GM12878 (cell line): Measurements from ENCODE around the gene KAT14.

Experiments used
- CEBPB ChIP-seq, 2 experiments: fragments of 150-350 bp in 1 of 2; IDR thresholded peaks; 2 replicates each; pipeline ENCODE4 v1.6.1; 2012 to 2014; ENCODE audit warnings: low read depth in 2 of 2, low read length in 2 of 2, borderline replicate concordance in 1 of 2, inconsistent platforms in 1 of 2
- CHD1 ChIP-seq: IDR thresholded peaks from 2 replicates; pipeline ENCODE4 v1.6.1; 2012; ENCODE audit warnings: low read depth, low read length, improper control_type of control experiment
- EZH2 ChIP-seq: IDR thresholded peaks from 2 replicates; pipeline ENCODE4 v1.6.1; 2012; ENCODE audit warnings: low read depth, mild to moderate bottlenecking, control low read depth, inconsistent platforms, low read length, borderline replicate concordance; ENCODE audit not compliant: control insufficient read depth
- MTA2 ChIP-seq: fragments of 450-650 bp; IDR thresholded peaks from 2 replicates; pipeline ENCODE4 v1.6.1; 2016; ENCODE audit warnings: low read depth, mild to moderate bottlenecking, moderate library complexity
- NFIC ChIP-seq: IDR thresholded peaks from 2 replicates; pipeline ENCODE4 v1.6.1; 2012; ENCODE audit warnings: low read depth, mild to moderate bottlenecking, inconsistent platforms, low read length, moderate library complexity
- PAX5 ChIP-seq: IDR thresholded peaks from 2 replicates; pipeline ENCODE4 v1.6.1; 2011; ENCODE audit warnings: low read depth, low read length, borderline replicate concordance
- POLR2A ChIP-seq: IDR thresholded peaks from 2 replicates; pipeline ENCODE4 v1.6.1; 2011; ENCODE audit warnings: low read depth, mild to moderate bottlenecking, low read length
- POLR2AphosphoS5 ChIP-seq: IDR thresholded peaks from 2 replicates; pipeline ENCODE4 v1.6.1; 2011; ENCODE audit warnings: mild to moderate bottlenecking, low read length, inconsistent platforms
- TF ChIP-seq, protein P1 (sequence below): fragments of 450-650 bp; IDR thresholded peaks from 2 replicates; pipeline ENCODE4 v1.6.1; 2016; ENCODE audit warnings: mild to moderate bottlenecking
- TF ChIP-seq, protein P2 (sequence below), 3 experiments: IDR thresholded peaks in 2 of 3; conservative IDR thresholded peaks in 1 of 3; 2 replicates each; pipeline ENCODE4 v1.5.1; 2011; ENCODE audit warnings: low read depth in 3 of 3, low read length in 3 of 3, mild to moderate bottlenecking in 3 of 3, control low read depth in 2 of 3, moderate library complexity in 2 of 3, inconsistent platforms in 1 of 3, mixed read lengths in 1 of 3; ENCODE audit not compliant: control insufficient read depth in 2 of 3, insufficient read depth in 1 of 3; ENCODE audit errors: extremely low read depth in 1 of 3
- TF ChIP-seq, protein P3 (sequence below): fragments of 450-650 bp; IDR thresholded peaks from 2 replicates; pipeline ENCODE4 v1.6.1; 2016; ENCODE audit warnings: mild to moderate bottlenecking
- TF ChIP-seq, protein P4 (sequence below): IDR thresholded peaks from 2 replicates; pipeline ENCODE4 v1.6.1; 2011; ENCODE audit warnings: mild to moderate bottlenecking, low read depth, low read length, moderate library complexity; ENCODE audit not compliant: insufficient replicate concordance

DNA sequence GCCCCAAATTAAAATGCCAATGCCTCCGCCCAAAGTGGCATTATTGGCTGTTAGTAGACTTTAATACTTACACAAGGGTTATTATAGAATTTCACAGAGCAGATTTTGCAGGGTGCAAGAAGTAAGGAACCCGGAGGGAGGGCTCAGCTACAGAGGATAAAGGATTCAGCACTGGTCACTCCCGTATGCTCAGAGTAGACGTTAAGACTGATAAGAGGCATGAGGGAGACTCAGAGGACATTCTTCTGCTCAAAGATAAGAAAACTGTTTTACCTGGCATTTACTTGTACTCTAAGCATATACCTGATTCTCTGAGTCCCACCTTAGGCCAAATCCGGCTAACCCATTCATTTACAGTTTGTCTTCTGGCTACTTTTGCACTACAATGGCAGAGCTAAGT lies 43.5 kb upstream of the KAT14 start:
- TF ChIP-seq, protein P1, sequence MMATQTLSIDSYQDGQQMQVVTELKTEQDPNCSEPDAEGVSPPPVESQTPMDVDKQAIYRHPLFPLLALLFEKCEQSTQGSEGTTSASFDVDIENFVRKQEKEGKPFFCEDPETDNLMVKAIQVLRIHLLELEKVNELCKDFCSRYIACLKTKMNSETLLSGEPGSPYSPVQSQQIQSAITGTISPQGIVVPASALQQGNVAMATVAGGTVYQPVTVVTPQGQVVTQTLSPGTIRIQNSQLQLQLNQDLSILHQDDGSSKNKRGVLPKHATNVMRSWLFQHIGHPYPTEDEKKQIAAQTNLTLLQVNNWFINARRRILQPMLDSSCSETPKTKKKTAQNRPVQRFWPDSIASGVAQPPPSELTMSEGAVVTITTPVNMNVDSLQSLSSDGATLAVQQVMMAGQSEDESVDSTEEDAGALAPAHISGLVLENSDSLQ: no peak
- TF ChIP-seq EZH2 (no peak), POLR2AphosphoS5 (no peak), POLR2A (no peak), CHD1 (no peak), NFIC (no peak), PAX5 (no peak), MTA2 (no peak), CEBPB (IDR thresholded peaks at IDR 0.05; ENCODE audit: borderline replicate concordance in 1 of 2, low read depth in 2 of 2, low read length in 2 of 2) (no peak)
- TF ChIP-seq, protein P2, sequence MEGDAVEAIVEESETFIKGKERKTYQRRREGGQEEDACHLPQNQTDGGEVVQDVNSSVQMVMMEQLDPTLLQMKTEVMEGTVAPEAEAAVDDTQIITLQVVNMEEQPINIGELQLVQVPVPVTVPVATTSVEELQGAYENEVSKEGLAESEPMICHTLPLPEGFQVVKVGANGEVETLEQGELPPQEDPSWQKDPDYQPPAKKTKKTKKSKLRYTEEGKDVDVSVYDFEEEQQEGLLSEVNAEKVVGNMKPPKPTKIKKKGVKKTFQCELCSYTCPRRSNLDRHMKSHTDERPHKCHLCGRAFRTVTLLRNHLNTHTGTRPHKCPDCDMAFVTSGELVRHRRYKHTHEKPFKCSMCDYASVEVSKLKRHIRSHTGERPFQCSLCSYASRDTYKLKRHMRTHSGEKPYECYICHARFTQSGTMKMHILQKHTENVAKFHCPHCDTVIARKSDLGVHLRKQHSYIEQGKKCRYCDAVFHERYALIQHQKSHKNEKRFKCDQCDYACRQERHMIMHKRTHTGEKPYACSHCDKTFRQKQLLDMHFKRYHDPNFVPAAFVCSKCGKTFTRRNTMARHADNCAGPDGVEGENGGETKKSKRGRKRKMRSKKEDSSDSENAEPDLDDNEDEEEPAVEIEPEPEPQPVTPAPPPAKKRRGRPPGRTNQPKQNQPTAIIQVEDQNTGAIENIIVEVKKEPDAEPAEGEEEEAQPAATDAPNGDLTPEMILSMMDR (IDR thresholded peaks at IDR 0.05 in 2 of 3, conservative IDR thresholded peaks at IDR 0.05 in 1 of 3; ENCODE audit: control insufficient read depth in 2 of 3, extremely low read depth in 1 of 3, insufficient read depth in 1 of 3, low read depth in 3 of 3, low read length in 3 of 3): no peak
- TF ChIP-seq, protein P3, sequence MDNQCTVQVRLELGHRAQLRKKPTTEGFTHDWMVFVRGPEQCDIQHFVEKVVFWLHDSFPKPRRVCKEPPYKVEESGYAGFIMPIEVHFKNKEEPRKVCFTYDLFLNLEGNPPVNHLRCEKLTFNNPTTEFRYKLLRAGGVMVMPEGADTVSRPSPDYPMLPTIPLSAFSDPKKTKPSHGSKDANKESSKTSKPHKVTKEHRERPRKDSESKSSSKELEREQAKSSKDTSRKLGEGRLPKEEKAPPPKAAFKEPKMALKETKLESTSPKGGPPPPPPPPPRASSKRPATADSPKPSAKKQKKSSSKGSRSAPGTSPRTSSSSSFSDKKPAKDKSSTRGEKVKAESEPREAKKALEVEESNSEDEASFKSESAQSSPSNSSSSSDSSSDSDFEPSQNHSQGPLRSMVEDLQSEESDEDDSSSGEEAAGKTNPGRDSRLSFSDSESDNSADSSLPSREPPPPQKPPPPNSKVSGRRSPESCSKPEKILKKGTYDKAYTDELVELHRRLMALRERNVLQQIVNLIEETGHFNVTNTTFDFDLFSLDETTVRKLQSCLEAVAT: no peak
- TF ChIP-seq, protein P4, sequence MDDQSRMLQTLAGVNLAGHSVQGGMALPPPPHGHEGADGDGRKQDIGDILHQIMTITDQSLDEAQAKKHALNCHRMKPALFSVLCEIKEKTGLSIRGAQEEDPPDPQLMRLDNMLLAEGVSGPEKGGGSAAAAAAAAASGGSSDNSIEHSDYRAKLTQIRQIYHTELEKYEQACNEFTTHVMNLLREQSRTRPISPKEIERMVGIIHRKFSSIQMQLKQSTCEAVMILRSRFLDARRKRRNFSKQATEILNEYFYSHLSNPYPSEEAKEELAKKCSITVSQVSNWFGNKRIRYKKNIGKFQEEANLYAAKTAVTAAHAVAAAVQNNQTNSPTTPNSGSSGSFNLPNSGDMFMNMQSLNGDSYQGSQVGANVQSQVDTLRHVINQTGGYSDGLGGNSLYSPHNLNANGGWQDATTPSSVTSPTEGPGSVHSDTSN: no peak
